ENCODE data around the gene SLC7A9.
"Not testable (repeated sequence)": the region's sequence is repeated elsewhere in the genome, so short reads cannot be mapped to it uniquely, and the experiment has no call there.

The SLC7A9 gene

DNA sequence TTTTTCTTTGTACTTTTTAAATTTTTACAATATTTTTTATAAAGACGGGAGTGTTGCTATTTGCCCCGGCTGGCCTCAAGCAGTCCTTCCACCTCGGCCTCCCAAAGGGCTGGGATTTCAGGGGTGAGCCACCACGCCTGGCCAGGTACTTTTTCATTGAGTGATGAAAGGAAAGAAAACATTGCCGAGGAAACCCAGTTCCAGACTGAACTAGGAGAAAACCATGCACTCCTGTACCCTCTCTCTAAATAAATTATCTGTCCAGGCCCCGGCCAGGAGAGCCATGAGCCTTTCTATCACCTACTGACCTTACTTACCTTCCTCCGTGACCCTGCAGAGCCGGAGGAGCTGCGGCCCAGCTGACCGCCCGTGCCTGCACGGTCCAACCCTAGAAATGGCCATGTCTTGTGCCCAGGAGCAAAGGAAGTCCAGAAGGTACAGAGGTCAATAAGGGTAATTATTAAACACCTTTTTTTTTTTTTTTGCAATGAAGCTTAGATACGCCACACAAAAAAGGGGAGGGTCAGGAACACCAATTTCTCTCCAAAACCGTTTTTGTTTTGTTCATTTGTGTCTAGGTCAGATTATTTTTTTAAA is at the start of gene SLC7A9:
Gene SLC7A9 (minus strand): TSS at position 399 of the 597 bp plus-strand sequence. CDS start 1,233 bp downstream, outside the sequence.
- DNase-seq (ENCODE audit: low spot score), result no peak

DNA sequence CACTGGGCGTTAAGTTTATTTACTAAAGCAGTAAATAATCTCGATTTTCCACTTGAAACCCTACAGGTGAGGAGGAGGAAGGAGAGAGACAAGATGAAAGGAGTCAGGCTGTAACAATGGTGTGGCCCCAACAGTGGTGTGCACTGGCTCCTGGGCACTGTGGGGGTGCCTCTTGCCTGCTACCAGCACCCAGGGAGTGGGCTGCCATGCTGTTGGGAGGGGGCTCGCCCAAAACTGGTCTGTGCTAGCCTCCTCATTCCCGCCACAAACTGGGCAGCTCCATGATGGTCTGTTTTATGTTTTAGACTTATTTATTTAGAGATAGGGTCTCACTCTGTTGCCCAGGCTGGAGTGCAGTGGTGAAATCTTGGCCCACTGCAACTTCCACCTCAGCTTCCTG is 49.8 kb upstream of the SLC7A9 start:
- no peak for DNase-seq (ENCODE audit: low spot score)

DNA sequence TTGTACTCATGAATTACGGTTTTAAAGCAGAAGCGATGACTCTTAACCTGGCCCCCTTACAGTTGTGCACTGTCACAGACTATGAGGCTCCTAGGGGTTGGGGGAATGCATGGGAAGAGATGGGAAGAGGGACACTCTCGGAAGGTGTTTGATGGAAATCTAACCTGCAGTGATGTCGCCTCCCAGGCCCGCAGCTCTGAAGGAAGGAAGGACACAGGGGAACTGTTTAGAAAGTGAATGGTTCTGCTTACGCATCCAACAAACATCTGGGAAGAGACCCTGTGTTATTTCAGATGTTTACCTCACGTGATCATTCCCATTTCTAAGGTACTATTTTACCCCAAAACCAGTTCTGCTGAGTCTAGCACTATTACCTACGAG is 48.0 kb upstream of the SLC7A9 start:
- DNase-seq (ENCODE audit: low spot score), result no peak

DNA sequence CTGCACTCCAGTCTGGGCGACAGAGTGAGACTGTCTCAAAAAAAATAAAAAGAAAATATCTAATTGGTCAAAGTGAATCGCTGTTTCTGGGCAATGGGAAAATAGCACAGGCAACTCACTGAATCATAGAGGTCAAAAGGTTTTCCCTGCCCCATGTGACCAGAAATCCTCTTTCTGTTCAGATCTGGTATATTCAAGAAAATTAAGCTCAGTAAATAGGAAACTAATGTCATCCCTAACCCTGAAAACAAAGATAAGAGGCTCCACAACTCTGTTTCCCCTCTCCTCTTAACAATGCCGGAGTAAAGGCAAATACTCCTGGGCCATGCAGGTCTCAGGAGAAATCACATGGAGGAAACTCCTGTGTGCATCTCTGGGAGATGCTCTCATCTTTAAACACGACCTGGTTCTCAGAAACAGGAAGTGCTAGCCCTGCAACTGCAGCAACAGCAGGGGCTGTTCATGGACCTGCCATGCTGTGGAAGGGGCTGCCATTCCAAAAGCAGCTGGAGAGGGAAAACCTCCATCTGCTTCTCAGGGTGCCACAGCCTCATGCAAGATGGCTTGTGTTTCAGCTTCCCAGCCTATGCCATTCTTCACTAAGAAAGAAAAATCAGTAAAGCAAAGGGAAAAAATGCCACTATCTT is 47.5 kb upstream of the SLC7A9 start:
- no peak for DNase-seq (ENCODE audit: low spot score)

DNA sequence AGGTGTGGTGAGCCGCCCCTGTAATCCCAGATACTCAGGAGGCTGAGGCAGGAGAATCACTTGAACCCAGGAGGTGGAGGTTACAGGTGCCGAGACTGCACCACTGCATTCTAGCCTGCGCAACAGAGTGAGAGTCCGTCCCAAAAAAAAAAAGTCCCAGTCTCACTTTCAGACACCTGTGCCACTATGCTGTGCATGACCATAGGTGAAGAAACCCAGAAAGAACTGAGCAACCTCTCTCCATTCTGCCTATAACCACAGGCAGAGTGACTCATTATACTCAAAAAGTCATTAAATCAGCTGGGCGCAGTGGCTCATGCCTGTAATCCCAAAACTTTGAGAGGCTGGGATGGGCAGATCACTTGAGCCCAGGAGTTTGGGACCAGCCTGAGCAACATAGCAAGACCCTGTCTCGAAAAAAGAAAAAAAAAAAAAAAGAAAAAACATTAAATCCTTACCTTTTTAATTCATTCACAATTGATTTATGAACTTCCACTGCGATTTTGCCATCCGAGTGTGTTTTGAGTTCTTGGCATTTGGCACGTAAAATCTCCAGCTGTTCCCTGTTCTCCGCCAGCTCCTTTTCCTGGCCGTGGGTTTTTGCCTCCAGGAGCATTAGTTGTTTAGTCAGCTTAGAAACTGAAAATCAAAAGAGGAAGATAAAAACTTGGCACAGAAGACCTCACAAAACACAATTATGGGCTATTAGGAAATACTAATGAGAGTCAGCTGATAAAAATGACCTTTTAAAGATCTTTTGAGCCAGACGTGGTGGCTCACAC is 45.5 kb upstream of the SLC7A9 start:
- no peak for DNase-seq (ENCODE audit: low spot score)

DNA sequence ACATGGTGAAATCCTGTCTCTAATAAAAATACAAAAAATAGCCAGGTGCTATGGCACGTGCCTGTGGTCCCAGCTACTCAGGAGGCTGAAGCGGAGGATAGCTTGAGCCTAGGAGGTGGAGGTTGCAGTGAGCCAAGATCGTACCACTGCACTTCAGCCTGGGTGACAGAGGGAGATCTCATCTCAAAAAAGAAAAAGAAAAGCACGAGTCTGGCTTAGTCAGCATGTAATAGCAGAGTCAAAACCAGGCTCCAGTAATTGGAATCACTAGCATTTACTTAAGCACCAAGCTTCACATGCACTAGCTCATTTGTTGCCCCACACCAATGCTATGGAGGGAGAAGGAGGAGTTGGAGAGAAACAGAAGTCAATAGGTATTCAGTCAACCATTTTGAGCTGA is 41.9 kb upstream of the SLC7A9 start:
- DNase-seq (ENCODE audit: low spot score), result no peak

DNA sequence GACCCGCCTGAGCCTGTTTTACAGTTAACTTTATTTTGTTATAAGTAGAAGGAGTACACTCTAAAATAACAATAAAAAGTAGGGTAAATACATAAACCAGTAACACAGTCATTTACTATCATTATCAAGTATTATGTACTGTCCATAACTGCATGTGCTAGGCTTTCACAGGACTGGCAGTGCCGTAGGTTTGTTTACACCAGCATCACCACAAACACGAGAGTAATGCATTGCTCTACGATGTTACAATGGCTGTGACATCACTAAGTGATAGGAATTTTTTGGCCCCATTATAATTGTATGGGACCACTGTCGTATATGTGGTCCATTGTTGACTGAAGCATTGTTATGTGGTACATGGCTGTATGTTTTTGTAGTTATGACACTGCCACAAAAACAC is 41.3 kb upstream of the SLC7A9 start:
- no peak for DNase-seq (ENCODE audit: low spot score)

DNA sequence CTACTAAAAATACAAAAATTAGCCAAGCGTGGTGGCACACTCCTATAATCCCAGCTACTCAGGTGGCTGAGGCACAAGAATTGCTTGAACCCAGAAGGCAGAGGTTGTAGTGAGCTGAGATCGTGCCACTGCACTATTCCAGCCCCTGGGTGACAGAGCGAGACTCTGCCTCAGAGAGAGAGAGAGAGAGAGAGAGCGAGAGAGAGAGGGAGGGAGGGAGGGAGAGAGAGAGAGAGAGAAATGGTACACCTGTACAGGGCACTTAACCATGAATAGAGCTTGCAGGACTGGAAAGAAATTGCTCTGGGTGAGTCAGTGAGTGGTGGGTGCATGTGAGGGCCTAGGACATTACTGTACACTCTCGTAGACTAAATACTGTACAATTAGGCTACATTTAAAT is 40.5 kb upstream of the SLC7A9 start:
- no peak for DNase-seq (ENCODE audit: low spot score)

DNA sequence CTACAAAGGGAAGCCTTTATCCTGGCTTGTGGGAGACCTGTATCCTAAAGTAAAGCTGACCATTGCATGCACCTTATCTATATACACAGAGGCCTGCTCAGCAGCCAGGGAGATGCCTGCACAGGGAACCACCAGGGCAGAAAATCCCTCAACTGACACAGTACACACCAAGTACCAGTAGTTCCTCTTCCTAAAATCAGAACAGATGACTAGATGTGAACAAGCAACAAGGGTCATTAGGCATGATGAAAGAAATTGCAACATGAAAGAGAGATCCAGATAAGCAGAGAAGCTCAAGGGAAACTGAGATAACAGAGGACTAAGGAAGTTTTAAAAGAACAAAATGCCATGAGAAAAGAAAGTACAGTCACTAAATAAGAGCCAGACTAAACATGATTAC is 39.7 kb upstream of the SLC7A9 start:
- no peak for DNase-seq (ENCODE audit: low spot score)

DNA sequence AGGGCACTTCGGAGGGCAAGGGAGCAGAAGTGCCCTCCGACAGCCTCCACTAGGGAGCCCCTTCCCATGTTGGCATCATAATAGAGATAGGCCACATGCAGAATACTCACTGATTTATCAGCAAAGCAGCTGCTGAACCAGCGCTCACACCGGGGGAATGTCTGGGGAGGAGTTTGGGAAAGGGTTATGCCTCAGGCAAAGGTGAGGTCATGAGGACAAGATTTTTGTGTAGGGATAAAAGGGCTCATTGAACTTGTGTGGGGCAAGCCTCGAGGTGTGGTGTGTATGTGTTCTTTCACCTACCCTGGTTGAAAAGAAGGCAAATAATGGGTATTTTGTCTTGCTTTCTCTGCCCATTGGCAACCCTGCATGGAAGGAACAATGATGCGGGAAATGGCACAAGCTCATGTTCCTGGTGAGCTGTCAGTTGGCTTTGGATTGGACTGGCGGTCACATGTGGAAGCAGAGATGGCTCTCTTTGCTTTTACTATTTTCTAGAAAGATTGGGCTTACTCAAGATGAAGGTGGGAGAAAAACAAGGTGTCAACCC is 39.1 kb upstream of the SLC7A9 start:
- no peak for DNase-seq (ENCODE audit: low spot score)

DNA sequence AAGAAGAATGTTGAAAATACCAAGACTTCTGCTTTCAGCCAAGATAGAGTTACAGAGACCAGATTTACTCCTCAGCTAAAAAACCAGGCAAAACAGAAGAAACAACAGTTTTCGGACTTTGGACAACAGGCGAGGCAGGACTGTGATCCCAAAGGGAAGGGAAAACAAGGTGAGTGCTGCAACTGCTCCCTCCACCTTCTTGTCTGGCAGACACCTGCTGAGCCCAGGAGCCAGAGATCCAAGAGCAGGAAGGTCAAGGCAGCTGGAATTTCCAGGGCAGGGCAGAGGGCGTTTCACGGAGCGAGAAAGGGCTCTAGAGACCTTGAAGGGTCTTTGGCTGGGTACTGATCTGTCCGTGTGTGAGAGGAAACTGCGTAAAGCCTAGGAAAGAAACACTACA is 32.9 kb upstream of the SLC7A9 start:
- peak; percentile 45 for DNase-seq (ENCODE audit: low spot score)

DNA sequence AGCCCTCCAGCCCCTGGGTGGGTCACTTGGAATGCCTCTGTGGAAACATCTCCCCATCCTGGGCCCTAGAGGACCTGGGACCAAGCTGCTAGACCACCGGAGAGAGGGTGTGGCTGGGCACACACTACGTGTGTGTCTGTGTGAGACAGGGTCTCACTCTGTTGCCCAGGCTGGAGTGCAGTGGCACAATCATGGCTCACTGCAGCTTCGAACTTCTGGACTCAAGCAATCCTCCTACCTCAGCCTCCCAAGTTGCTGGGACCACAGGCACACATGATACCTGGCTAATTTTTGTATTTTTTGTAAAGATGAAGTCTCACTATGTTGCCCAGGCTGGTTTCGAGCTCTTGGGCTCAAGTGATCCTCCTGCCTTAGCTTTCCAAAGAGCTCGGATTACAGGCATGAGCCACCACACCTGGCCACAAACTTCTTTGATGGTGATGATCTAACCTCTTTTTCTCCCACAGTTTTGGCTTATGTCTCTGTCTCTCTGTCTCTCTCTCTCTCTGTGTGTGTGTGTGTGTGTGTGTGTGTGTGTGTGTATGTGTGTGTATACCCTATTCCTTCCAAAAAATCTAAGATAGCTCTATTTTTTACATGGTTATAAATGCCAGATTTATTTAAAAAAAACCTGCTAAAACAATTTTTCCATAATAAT is 32.1 kb upstream of the SLC7A9 start:
- no peak for DNase-seq (ENCODE audit: low spot score)

DNA sequence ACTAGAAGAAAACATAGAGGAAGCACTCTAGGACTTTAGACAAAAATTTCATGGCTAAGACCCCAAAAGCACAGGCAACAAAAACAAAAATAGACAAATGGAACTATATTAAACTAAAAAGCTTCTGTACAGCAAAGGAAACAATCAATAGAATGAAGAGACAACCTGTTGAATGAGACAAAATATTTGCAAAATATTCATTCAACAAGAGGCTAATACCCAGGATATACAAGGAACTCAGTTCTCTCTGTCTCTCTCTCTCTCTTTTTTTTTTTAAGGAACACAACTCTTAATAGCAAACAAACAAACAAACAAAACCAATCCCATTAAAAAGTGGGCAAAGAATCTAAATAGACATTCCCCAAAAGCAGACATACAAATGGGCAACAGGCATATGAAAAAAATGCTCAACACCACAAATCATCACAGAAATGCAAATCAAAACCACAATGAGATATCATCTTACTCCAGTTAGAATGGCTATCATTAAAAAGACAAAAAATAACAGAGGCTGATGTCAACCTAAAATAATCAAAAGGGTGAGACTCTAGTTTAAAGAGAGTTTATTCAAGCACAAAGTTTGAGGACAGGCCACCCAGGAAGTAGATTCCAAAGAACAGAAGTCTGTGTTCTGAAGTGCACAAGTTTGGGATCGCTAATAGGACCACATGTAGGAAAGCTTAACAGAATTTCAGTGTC is 27.1 kb upstream of the SLC7A9 start:
- no peak for DNase-seq (ENCODE audit: low spot score)

DNA sequence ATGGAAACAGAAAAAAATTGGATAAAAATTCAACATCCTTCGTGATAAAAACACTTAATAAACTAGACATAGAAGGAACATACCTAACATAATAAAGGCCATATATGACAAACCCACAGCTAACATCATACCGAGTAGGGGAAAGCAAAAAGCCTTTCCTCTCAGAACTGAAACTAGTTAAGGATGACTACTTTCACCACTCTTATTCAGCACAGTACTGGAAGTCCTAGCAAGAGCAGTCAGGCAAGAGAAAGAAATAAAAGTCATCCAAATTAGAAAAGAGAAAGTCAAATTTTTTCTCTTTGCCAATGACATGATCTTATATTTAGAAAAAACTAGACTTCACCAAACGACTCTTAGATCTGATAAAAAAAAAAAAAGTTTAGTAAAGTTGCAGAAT is 25.8 kb upstream of the SLC7A9 start:
- no peak for DNase-seq (ENCODE audit: low spot score)

DNA sequence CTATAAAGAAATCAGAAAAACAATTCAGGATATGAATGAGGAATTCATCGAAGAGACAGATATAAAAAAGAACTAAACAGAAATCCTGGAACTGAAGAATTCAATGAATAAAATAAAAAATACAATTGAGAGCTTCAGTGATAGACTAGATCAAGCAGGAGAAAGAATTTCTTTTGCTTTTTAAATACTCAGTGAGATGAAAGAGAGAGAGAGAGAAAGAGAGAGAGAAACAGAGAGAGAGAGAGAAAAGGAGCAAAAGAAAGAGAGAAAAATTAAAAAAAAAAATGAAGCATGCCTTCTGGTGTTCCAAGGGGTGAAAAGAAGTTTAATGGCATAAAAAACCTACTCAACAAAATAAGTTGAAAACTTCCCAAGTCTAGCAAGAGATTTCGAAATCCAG is 22.0 kb upstream of the SLC7A9 start:
- DNase-seq (ENCODE audit: low spot score), result no peak

DNA sequence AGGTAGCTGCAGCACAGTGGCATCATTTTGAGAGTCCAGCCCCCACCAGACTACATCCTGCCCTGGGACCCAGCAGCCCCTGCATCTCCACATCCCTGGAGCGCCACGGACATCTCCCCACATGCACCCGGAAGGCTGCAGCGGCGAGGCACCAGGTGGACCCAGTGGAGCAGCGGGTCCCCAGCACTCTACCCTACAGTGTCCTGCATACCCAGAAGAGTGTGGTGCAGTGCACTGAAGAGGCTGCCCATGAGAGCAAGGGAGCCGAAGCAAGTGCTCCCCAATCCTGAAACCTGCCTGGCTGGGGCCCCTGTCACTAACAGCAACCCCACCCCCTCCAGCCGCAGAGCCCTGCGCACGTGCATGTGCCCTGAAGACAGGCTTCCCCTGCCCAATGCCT is 21.3 kb upstream of the SLC7A9 start:
- no peak for DNase-seq (ENCODE audit: low spot score)

DNA sequence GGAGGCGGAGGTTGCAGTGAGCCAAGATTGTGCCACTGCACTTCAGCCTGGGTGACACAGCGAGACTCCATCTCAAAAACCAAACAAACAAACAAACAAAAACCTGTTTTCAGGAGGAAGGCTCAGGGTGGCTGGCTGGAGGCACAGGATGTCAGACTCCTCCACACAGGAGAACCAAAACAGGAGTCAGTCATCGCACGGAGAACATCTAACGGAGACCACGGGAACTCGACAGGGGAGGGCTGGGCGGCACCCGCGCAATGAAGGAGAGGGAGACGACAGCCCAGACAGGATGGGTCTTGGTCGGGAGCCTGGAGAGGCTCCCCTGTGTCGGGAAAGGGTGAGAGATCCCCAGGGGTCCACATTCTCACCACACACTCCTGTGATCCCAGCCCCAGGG is 20.8 kb upstream of the SLC7A9 start:
- no peak for DNase-seq (ENCODE audit: low spot score)

DNA sequence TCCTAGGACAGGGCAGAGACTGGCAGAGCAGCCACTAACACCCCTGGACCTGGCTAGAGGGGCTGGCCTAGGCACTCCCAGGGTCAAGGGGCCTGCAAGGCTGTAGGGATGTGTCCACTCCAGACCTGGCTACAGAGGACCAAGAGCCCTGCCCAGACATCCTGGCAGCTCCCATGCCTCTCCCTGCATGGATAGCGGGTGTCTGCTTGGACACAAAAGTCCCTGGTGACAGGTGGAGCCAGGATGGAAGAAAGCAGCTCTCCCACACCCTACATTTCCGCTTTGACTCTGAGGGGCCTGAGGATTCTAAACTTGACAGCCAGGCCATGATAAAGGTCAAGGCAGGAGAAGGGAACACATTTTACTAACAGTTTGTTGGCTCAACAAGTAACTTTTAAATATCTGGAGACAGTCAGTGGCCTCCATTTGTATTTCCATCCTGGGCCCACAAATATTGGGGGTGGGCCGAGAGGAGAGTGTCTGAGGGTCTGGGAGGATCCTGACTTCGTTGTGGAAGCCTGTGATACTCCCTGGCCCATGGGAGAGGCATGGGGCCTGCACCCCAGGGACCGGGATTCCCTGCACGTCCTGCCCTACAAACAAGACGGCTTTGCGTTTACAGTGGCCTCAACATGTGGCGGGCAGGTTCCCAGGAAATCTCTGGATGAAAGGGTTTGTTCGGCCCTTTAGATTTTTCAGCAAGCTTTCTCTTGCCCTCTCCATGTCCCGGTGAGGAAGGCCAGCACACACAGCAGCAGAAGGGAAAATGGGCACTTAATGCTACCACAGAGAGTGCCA is 19.8 kb upstream of the SLC7A9 start:
- DNase-seq (ENCODE audit: low spot score), result no peak

DNA sequence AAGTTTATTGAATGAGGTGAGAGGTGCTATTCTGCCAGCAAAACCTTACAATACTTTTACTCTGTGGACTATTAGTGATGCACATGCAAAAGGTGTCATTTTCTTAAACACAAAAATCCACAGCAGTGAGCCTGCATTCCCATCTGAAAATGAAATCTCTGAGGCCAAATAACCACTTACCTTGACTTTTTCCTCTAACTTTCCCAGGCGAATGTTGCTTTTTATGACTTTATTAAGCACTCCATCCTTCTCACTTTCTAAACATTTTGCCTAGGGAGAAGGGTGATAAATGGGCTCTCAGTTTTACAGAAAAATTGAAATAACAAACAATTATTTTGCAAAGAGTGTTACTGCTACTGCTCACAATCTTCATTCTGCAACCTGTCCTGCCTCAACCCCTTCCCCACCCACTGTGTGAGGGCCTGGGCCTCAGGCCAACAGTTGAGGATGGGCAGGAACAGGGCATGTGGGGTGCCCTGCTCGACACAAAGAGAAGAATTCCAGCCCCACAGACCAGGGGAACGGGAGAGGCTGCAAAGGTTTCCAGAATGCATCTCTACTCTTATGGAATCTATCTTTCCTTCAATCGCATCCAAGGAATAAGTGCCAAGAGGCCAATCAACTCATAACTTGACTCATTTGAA is 18.1 kb upstream of the SLC7A9 start:
- DNase-seq (ENCODE audit: low spot score), result no peak

DNA sequence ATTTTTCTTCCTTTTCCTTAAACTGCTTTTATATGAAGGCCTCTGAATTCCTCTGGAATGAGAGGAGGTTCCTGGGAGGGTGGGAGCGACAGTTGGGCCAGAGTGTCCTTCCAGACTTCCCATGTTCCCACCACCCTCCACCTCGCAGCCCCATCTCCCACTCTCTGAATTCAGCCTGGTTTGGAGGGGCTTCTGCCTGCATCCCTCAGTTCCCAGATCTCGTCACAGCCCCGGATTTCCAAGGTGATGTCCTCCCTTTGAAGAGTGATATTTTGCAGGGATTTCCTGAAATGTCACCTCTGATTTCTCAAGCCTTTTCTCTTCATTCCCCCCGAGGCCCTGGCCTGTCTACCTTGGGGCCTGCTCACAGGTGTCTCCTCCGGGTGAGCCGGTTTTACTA is 16.7 kb upstream of the SLC7A9 start:
- no peak for DNase-seq (ENCODE audit: low spot score)

DNA sequence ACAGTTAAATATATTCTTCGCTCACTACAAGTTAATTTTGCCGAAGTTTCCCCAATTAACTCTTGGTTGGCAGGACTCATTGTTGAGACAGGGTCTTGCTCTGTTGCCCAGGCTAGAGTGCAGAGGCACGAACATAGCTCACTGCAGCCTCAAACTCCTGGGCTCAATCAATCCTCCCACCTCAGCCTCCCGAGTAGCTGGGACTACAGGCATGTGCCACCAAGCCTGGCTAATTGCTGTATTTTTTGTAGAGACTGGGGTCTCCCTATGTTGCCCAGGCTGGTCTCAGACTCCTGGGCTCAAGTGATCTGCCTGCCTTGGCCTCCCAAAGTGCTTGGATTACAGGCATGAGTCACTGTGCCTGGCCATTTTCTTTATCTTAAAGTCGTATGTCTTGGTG is 15.7 kb upstream of the SLC7A9 start:
- not testable (repeated sequence) for DNase-seq (ENCODE audit: low spot score)

All from LoVo (cell line).